Measurements from ENCODE around the gene LRRTM4. TPM values are rescaled to one million over a fixed set of nuclear protein-coding genes. Genes with fewer than 3 reads are reported as not detected.

Gene LRRTM4
- total RNA-seq, 4 donors from 2014 or later = not detected

- H3K9me3 ChIP-seq = no peaks in the 10 kb centered on the region
- no peak overlapping the region for H3K4me3 ChIP-seq
- H3K27ac ChIP-seq = no peak overlapping the region
- TF ChIP-seq CTCF (IDR thresholded peaks at IDR 0.05) = no peak
- TF ChIP-seq POLR2A (IDR thresholded peaks at IDR 0.05) = no peak
- no peaks in the 10 kb centered on the region for H3K4me1 ChIP-seq
- H3K36me3 ChIP-seq = no peaks in the 10 kb centered on the region
- H3K27me3 ChIP-seq = no peaks in the 10 kb centered on the region
- DNase-seq = no peak
Measured at GRCh38 chr2:77443076-77443475, 79.1 kb downstream of the LRRTM4 start.

GRCh38 chr2:77434880-77435279 lies 87.3 kb downstream of the LRRTM4 start:
- Histone ChIP-seq H3K9me3 (no peaks in the 10 kb centered on the region), H3K27ac (no peak overlapping the region), H3K27me3 (no peaks in the 10 kb centered on the region), H3K4me3 (no peak overlapping the region), H3K36me3 (no peaks in the 10 kb centered on the region), H3K4me1 (no peaks in the 10 kb centered on the region)
- no peak for DNase-seq
- TF ChIP-seq CTCF (IDR thresholded peaks at IDR 0.05) (peak in 2 of 6 experiments; percentile 14 to 15), POLR2A (IDR thresholded peaks at IDR 0.05) (no peak)

- H3K4me1 ChIP-seq = no peaks in the 10 kb centered on the region
- H3K4me3 ChIP-seq = no peak overlapping the region
- no peaks in the 10 kb centered on the region for H3K27me3 ChIP-seq
- no peaks in the 10 kb centered on the region for H3K9me3 ChIP-seq
- TF ChIP-seq CTCF (IDR thresholded peaks at IDR 0.05) (no peak), POLR2A (IDR thresholded peaks at IDR 0.05) (no peak)
- H3K27ac ChIP-seq = no peak overlapping the region
- DNase-seq = no peak
- no peaks in the 10 kb centered on the region for H3K36me3 ChIP-seq
Measured at GRCh38 chr2:77428946-77429345, 93.2 kb downstream of the LRRTM4 start.

- TF ChIP-seq CTCF (IDR thresholded peaks at IDR 0.05) (no peak), POLR2A (IDR thresholded peaks at IDR 0.05) (no peak)
- DNase-seq = no peak
- no peaks in the 10 kb centered on the region for H3K4me1 ChIP-seq
- H3K27ac ChIP-seq = no peak overlapping the region
- no peaks in the 10 kb centered on the region for H3K36me3 ChIP-seq
- no peak overlapping the region for H3K4me3 ChIP-seq
- no peaks in the 10 kb centered on the region for H3K9me3 ChIP-seq
- H3K27me3 ChIP-seq = no peaks in the 10 kb centered on the region
Measured at GRCh38 chr2:77421971-77422370, 100.2 kb downstream of the LRRTM4 start.

- Histone ChIP-seq H3K4me3 (no peak overlapping the region), H3K9me3 (no peaks in the 10 kb centered on the region), H3K4me1 (no peaks in the 10 kb centered on the region), H3K27ac (no peak overlapping the region), H3K36me3 (no peaks in the 10 kb centered on the region), H3K27me3 (no peaks in the 10 kb centered on the region)
- TF ChIP-seq CTCF (IDR thresholded peaks at IDR 0.05) = no peak
- TF ChIP-seq POLR2A (IDR thresholded peaks at IDR 0.05) = no peak
- no peak for DNase-seq
Measured at GRCh38 chr2:77418537-77418936, 103.6 kb downstream of the LRRTM4 start.

- Histone ChIP-seq H3K27ac (no peak overlapping the region), H3K36me3 (no peaks in the 10 kb centered on the region), H3K4me3 (no peak overlapping the region), H3K9me3 (no peaks in the 10 kb centered on the region), H3K27me3 (no peaks in the 10 kb centered on the region), H3K4me1 (no peaks in the 10 kb centered on the region)
- no peak for DNase-seq
- no peak for TF ChIP-seq CTCF (IDR thresholded peaks at IDR 0.05)
- no peak for TF ChIP-seq POLR2A (IDR thresholded peaks at IDR 0.05)
Measured at GRCh38 chr2:77404189-77404588, 118.0 kb downstream of the LRRTM4 start.
